HEK293 (cell line): ENCODE measurements around the gene ZNF485.

Experiments
- SP2 ChIP-seq: fragments of 450-650 bp; formaldehyde crosslinking; IDR thresholded peaks from 2 replicates; pipeline ENCODE4 v1.5.1; 2016; ENCODE audit warnings: missing biosample characterization, missing genetic modification characterization
- ZNF174 ChIP-seq: fragments of 450-650 bp; formaldehyde crosslinking; IDR thresholded peaks from 2 replicates; pipeline ENCODE4 v1.5.0; 2017; ENCODE audit warnings: missing biosample characterization, mild to moderate bottlenecking, missing genetic modification characterization
- ZNF184 ChIP-seq: fragments of 450-650 bp; IDR thresholded peaks from 2 replicates; pipeline ENCODE4 v1.5.1; 2018; ENCODE audit warnings: missing biosample characterization, mild to moderate bottlenecking, missing genetic modification characterization
- ZNF23 ChIP-seq: fragments of 450-650 bp; formaldehyde crosslinking; IDR thresholded peaks from 2 replicates; pipeline ENCODE4 v1.5.1; 2016; ENCODE audit warnings: missing biosample characterization, missing genetic modification characterization, borderline replicate concordance
- ZNF274 ChIP-seq, 2 experiments: fragments of 200-500 bp in 1 of 2; fragments of 450-650 bp in 1 of 2; sonication (Bioruptor generic) in 1 of 2; formaldehyde crosslinking in 1 of 2; IDR thresholded peaks; 2 replicates each; pipeline versions ENCODE4 v1.5.1 to v1.6.1; 2014 to 2016; ENCODE audit warnings: borderline replicate concordance in 1 of 2, inconsistent platforms in 1 of 2, low read length in 1 of 2, missing biosample characterization in 1 of 2, missing genetic modification characterization in 1 of 2
- ZNF324 ChIP-seq: fragments of 450-650 bp; formaldehyde crosslinking; IDR thresholded peaks from 2 replicates; pipeline ENCODE4 v1.5.1; 2016; ENCODE audit warnings: missing biosample characterization, missing genetic modification characterization
- ZNF433 ChIP-seq: fragments of 450-650 bp; formaldehyde crosslinking; IDR thresholded peaks from 2 replicates; pipeline ENCODE4 v1.5.1; 2016; ENCODE audit warnings: missing biosample characterization, missing genetic modification characterization, low read depth
- ZNF624 ChIP-seq: fragments of 450-650 bp; formaldehyde crosslinking; IDR thresholded peaks from 2 replicates; pipeline ENCODE4 v1.5.1; 2017; ENCODE audit warnings: missing biosample characterization, missing genetic modification characterization
- ZNF660 ChIP-seq: fragments of 450-650 bp; IDR thresholded peaks from 2 replicates; pipeline ENCODE4 v1.5.1; 2018; ENCODE audit warnings: missing biosample characterization, mild to moderate bottlenecking, missing genetic modification characterization
- ZNF76 ChIP-seq: fragments of 450-650 bp; formaldehyde crosslinking; IDR thresholded peaks from 2 replicates; pipeline ENCODE4; 2016; ENCODE audit warnings: low read depth, missing biosample characterization, missing genetic modification characterization, borderline replicate concordance
- ZNF792 ChIP-seq: fragments of 450-650 bp; formaldehyde crosslinking; IDR thresholded peaks from 2 replicates; pipeline ENCODE4 v1.5.1; 2016; ENCODE audit warnings: missing biosample characterization, missing genetic modification characterization
- ZSCAN23 ChIP-seq: fragments of 450-650 bp; formaldehyde crosslinking; IDR thresholded peaks from 2 replicates; pipeline ENCODE4 v1.5.1; 2016; ENCODE audit warnings: missing biosample characterization, missing genetic modification characterization
- TF ChIP-seq, protein P1 (sequence below): fragments of 450-650 bp; formaldehyde crosslinking; IDR thresholded peaks from 2 replicates; pipeline ENCODE4 v1.5.1; 2016; ENCODE audit warnings: missing biosample characterization, missing genetic modification characterization
- TF ChIP-seq, protein P2 (sequence below): fragments of 450-650 bp; formaldehyde crosslinking; IDR thresholded peaks from 2 replicates; pipeline ENCODE4 v1.5.1; 2016; ENCODE audit warnings: missing biosample characterization, missing genetic modification characterization

DNA sequence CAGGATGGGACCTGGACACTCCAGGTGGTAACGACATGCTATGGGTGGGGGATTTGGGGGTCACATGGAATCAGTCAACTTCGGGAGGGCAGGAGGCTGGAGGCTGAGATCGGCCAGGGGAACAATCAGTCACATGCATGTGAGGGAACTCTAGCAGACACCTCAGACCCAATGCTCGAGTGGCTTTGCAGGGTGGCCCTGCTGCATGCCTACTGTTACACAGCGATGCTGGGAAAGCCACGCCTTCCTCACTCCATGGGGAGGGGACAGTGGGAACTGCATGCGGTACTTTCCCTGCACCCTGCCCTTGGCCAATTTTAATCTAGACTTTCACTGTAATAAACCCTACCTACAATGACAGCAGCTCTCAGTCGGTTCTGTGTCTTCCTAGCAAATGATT is 49.1 kb downstream of the ZNF485 start:
- TF ChIP-seq ZNF184 (tag by site-specific recombination) = no peak
- TF ChIP-seq ZNF660 (tag by site-specific recombination) = no peak
- TF ChIP-seq, protein P1, sequence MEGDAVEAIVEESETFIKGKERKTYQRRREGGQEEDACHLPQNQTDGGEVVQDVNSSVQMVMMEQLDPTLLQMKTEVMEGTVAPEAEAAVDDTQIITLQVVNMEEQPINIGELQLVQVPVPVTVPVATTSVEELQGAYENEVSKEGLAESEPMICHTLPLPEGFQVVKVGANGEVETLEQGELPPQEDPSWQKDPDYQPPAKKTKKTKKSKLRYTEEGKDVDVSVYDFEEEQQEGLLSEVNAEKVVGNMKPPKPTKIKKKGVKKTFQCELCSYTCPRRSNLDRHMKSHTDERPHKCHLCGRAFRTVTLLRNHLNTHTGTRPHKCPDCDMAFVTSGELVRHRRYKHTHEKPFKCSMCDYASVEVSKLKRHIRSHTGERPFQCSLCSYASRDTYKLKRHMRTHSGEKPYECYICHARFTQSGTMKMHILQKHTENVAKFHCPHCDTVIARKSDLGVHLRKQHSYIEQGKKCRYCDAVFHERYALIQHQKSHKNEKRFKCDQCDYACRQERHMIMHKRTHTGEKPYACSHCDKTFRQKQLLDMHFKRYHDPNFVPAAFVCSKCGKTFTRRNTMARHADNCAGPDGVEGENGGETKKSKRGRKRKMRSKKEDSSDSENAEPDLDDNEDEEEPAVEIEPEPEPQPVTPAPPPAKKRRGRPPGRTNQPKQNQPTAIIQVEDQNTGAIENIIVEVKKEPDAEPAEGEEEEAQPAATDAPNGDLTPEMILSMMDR (tag by site-specific recombination) = no peak
- TF ChIP-seq SP2 (tag by site-specific recombination) = no peak
- no peak for TF ChIP-seq ZNF76
- TF ChIP-seq ZNF23 (tag by site-specific recombination) = no peak
- TF ChIP-seq ZSCAN23 (tag by site-specific recombination) = no peak
- TF ChIP-seq ZNF624 (tag by site-specific recombination) = no peak
- TF ChIP-seq, protein P2, sequence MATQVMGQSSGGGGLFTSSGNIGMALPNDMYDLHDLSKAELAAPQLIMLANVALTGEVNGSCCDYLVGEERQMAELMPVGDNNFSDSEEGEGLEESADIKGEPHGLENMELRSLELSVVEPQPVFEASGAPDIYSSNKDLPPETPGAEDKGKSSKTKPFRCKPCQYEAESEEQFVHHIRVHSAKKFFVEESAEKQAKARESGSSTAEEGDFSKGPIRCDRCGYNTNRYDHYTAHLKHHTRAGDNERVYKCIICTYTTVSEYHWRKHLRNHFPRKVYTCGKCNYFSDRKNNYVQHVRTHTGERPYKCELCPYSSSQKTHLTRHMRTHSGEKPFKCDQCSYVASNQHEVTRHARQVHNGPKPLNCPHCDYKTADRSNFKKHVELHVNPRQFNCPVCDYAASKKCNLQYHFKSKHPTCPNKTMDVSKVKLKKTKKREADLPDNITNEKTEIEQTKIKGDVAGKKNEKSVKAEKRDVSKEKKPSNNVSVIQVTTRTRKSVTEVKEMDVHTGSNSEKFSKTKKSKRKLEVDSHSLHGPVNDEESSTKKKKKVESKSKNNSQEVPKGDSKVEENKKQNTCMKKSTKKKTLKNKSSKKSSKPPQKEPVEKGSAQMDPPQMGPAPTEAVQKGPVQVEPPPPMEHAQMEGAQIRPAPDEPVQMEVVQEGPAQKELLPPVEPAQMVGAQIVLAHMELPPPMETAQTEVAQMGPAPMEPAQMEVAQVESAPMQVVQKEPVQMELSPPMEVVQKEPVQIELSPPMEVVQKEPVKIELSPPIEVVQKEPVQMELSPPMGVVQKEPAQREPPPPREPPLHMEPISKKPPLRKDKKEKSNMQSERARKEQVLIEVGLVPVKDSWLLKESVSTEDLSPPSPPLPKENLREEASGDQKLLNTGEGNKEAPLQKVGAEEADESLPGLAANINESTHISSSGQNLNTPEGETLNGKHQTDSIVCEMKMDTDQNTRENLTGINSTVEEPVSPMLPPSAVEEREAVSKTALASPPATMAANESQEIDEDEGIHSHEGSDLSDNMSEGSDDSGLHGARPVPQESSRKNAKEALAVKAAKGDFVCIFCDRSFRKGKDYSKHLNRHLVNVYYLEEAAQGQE (tag by site-specific recombination) = no peak
- no peak for TF ChIP-seq ZNF324
- no peak for TF ChIP-seq ZNF433 (tag by site-specific recombination)
- no peak for TF ChIP-seq ZNF792 (tag by site-specific recombination)
- no peak for TF ChIP-seq ZNF274 (IDR thresholded peaks at IDR 0.05; ENCODE audit: low read length)
- no peak for TF ChIP-seq ZNF274 (tag by site-specific recombination; IDR thresholded peaks at IDR 0.05; ENCODE audit: borderline replicate concordance)
- TF ChIP-seq ZNF174 (tag by site-specific recombination) = no peak
